ENCODE data around the gene TLDC2.
"Not testable (repeated sequence)": the region's sequence is repeated elsewhere in the genome, so short reads cannot be mapped to it uniquely, and the experiment has no call there.

TLDC2 gene

DNA sequence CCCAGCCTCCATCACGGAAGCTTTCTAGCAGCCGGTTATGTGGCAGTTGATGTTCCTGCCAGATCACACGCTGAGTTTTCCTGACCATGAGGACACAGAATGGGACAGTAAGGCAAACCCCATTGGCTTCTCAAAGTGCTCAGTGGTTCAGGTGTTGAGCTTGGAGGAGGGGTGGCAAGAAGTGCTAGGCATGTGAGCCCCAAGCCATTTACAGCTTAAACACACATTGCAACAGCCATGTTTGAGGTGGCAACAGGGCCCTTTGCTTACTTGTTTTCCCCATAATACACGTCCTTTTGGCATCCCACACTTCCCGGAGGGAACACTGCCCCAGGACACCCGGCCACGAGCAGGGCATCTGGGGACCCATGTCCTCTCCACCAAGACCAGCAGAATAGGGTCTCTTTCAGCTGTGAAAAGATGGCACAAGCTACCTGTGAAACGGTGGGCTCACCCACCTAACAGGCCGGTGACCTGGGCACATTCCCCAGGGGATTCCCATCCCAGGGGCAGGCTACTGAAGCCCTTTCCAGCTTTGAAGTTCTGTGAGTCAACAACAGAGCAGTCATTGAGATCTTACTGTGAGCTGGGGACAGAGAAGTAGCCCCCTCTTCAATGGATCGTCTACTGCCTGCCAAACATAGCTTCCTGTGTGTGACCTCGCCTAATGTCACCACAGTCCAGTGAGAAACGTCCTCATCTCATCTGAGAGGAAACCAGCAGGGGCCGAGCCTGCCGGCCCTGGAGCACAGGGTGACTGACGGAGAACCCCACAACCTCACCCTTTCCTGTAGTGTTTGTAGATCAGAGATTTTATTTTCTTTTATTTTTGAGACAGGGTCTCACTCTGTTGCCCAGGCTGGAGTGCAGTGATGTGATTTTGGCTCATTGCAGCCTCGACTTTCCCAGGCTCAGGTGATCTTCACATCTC lies 4.0 kb upstream of the TLDC2 start:
- no peak for DNase-seq (ENCODE audit: low read depth)

DNA sequence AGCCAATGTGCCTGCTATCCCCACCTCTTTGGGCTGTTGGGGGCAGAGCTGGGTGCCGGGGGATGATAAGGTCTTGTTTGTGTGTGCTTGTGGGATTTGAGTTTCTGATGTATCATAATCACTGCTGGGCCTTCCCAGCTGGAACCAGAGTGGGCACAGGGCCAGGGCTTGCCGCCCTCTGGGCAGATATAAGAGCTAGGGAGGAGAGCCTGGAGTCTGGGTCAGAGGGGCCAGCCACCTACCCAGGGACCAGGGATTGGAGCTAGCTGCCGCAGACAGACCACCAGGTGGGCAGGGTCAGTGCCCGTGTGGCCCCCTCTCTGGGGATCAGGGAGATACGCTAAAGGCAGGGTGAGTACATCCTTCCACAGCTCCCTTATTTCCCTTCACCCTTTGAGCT lies 3.1 kb upstream of the TLDC2 start:
- no peak for DNase-seq (ENCODE audit: low read depth)

- no peak for DNase-seq (ENCODE audit: low read depth)
These were observed 2.3 kb upstream of the TLDC2 start for GRCh38 chr20:36873498-36874189.

- not testable (repeated sequence) for DNase-seq (ENCODE audit: low read depth)
These were observed 845 bp upstream of the TLDC2 start for GRCh38 chr20:36875093-36875492.

DNA sequence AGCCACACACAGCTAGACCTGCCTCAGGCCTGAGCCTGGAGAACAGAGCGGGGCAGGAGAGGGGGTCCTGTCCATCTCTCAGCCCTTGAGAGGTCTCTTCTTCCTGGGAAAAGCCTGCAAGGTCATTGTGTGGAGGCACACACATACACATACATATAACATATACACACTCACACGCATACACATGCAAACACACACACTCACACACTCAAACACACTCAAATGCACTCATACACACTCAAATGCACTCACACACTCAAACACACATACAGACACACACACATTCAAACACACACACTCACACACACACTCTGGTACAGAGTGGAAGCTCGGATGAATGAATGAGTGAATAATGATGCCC lies 515 bp downstream of the TLDC2 start:
- DNase-seq (ENCODE audit: low read depth) = no peak

DNA sequence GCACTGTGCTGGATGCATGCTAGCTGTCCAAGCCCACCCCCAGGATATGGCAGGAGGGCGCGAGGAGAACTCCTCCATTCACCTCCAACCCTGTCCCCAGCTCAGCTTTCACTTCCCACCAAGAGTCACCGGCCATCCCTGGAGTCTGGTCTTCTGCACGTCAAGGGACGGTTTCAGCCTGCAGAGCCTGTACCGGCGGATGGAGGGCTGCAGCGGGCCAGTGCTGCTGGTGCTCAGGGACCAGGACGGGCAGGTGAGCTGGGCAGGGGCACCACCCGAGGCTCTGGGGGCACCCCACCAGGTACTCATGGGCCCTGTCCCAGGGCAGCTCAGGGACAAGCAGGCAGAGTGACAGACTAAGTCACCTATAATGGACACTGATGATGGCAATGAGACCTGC lies 3.0 kb downstream of the TLDC2 start:
- DNase-seq (ENCODE audit: low read depth) = no peak

DNA sequence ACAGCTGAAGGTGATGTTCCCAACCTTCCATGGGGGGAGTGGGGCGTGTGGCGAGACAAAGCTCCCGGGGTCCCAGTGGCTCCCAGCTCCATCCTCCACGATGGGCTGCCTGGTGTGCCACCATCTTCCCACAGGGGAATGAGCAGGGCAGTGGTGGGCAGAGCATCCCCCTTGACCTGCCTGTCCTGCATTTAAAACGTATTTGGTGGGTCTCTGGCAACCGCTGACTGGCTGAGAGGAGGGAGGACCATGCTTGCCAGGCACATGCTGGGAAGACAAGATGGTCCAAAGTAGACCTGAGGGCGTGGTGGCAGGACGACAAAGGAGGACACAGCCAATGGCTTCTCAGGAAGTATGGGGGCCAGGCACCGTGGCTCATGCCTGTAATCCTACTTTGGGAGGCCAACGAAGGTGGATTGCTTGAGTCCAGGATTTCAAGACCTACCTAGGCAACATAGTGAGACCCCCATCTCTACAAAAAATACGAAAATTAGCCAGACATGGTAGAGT lies 4.9 kb downstream of the TLDC2 start:
- no peak for DNase-seq (ENCODE audit: low read depth)

GRCh38 chr20:36881331-36881730 lies 5.4 kb downstream of the TLDC2 start:
- DNase-seq (ENCODE audit: low read depth) = no peak

GRCh38 chr20:36881888-36882287 lies 6.0 kb downstream of the TLDC2 start:
- DNase-seq (ENCODE audit: low read depth) = no peak

DNA sequence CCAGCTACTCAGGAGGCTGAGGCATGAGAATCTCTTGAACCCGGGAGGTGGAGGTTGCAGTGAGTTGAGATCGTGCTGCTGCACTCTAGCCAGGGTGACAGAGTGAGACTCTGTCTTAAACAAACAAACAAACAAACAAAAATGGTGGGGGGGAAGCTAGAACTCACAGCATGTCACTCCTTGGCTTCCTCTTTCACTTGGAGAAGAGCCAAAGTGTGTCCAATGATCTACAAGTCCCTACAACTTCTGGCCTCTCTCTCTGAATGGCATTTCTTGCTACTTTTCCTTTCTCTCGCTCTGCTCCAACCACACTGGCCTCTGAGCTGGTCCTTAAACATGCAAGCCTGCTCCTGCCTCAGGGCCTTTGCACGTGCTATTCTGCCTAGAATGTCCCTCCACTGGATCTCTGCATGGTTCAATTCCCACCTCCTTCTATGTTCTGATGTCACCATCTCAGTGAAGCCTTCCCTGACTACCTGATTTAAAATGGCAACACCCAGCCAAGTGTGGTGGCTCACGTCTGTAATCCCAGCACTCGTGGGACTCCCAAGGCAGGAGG lies 8.1 kb downstream of the TLDC2 start:
- DNase-seq (ENCODE audit: low read depth) = no peak

DNA sequence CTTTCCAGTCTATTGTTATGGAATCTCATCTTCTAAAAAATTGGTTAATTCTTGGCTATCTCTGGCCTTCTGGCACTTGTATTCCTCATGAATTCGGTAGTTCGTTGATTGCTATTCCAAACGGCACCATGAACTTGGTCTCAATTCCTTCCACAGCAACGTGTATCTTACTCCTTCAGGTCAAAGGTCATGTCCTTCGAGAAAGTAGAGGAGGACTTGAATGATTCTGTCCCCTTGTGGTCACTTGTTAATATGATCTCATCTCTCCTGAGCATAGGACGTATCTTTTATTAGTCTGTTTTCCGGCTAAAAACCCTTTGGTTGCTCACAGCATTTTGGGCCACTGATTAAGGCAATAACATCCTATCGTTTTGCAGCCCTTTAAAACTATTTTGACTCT lies 9.4 kb downstream of the TLDC2 start:
- no peak for DNase-seq (ENCODE audit: low read depth)

- DNase-seq (ENCODE audit: low read depth) = peak; percentile 56
These were observed 11.2 kb downstream of the TLDC2 start for GRCh38 chr20:36886859-36887751.

DNA sequence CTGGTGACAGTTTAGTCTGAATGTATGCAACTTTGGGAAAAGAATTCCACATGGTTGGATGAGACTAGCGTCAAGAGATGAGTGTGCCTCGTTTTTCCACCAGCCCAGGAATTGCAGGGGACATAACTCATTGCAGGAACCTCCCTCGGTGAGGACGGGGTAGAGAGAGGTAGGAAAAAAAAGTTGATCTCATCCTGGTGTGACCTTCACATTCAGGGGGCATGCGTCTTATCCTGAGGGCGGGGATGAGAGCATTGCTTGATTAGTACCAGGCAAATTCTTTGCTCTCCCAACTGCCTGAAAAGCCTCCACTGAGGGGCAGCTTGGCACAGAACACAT lies 11.8 kb downstream of the TLDC2 start:
- DNase-seq (ENCODE audit: low read depth) = no peak

GRCh38 chr20:36888880-36889516 lies 13.1 kb downstream of the TLDC2 start:
- no peak for DNase-seq (ENCODE audit: low read depth)

DNA sequence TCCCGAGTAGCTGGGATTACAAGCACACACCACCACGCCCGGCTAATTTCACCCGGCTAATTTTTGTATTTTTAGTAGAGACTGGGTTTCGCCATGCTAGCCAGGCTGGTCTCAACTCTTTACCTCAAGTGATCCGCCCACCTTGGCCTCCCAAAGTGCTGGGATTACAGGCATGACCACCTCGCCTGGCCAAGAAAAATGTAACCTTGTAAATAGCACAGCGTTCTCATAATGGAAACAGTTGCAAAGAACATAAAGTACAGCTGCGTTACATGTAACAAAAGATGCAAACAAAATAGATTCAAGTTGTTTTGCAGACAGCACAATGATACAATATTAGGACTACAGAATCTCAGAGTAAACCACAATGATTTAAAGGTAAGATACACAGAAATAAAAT lies 14.6 kb downstream of the TLDC2 start:
- no peak for DNase-seq (ENCODE audit: low read depth)

- no peak for DNase-seq (ENCODE audit: low read depth)
These were observed 15.3 kb downstream of the TLDC2 start for GRCh38 chr20:36891211-36891610.

DNA sequence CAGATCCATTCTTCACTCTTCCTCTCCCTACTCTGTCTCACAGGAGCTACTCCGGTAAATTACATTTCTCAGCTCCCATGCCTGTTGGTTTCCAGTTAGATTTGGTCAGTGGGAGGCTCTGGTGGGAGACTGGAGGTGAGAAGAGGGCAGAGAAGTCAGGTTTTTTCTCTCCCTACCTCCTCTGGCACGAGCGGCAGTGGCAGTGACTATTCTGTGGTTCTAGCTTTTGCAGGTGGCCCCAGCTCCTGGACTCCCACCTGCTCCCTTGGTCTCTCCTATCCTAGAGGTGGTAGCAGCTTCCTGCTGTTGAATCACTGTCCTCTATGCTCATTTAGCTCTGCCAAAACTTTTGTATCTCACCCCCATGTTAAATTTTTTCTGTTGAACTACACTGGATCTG lies 17.9 kb downstream of the TLDC2 start:
- DNase-seq (ENCODE audit: low read depth) = no peak

DNA sequence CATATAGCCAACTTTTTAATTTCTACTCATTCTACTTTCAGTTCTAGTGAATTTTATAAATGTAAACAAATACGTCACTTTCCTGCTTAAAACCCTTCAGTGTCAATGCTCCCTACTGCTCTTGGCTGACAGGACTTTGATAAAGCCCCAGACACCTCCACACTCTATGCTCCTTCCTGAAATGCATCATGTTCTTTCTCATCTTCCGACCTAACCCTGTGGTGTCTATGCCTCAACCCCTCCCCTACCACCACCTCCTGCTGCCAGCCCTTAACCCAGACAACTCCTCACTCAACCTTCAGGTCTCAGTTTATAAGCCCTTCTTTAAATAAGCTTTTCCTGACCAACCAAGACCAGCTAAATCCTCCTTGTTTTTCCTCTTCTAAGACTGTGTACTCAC lies 19.1 kb downstream of the TLDC2 start:
- no peak for DNase-seq (ENCODE audit: low read depth)

DNA sequence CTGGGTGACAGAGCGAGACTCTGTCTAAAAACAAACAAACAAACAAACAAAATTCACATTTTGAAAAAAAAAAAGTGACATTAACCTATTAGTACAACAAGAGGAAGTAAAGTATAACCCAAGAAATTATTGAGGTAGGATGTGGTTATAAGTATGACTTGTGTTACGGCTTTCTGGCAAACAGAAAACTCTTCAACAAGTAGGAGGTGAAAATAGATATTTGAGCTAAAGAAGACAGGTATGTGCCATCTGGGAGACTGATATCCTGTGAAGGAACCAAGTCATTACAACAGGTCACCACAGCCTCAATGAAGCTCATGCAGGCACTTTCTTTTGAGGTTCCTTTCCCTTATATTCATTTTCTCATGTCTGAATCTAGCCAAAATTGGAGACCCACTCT lies 28.8 kb downstream of the TLDC2 start:
- no peak for DNase-seq (ENCODE audit: low read depth)

DNA sequence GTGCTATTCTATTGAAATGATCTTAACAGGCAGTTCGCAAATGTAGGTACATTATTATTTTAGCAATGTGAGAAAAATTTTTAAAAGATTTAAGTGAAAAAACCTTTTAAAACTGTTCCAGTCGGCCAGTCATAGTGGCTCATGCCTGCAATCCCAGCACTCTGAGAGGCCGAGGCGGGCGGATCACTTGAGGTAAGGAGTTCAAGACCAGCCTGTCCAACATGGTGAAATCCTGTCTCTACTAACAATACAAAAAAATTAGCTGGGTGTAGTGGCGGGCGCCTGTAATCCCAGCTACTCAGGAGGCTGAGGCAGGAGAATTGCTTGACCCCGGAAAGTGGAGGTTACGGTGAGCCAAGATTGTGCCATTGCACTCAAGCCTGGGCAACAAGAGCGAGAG lies 29.6 kb downstream of the TLDC2 start:
- not testable (repeated sequence) for DNase-seq (ENCODE audit: low read depth)

DNA sequence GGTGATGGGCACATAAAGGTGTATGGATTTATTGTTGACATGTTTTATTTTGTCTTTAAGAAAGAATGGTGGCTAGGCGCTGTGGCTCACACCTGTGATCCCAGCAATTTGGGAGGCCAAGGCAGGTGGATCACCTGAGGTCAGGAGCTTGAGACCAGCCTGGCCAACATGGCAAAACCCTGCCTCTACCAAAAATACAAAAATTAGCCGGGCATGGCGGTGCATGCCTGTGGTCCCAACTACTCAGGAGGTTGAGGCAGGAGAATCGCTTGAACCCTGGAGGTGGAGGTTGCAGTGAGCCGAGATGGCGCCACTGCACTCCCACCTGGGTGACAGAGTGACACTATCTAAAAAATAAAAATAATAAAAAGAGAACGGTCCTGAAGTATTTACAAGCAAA lies 30.1 kb downstream of the TLDC2 start:
- not testable (repeated sequence) for DNase-seq (ENCODE audit: low read depth)

GRCh38 chr20:36908603-36909002 lies 32.7 kb downstream of the TLDC2 start:
- no peak for DNase-seq (ENCODE audit: low read depth)

Measured in stimulated activated CD8-positive, alpha-beta memory T cell treated with anti-CD3 and anti-CD28 coated beads, Interleukin-12 subunit alpha, Interleukin-12 subunit beta, amount 100 ng/mL, for 4 hours (primary cell).